OCI-LY1 (cell line): ENCODE data around the gene FGF11.
"Not testable (repeated sequence)": the region's sequence is repeated elsewhere in the genome, so short reads cannot be mapped to it uniquely, and the experiment has no call there.

Source experiments
- H2AFZ ChIP-seq: fragments of 200-600 bp; sonication (generic), shearing (Covaris generic); 2 replicates; pipeline ENCODE4 v1.6.0; 2014; ENCODE audit warnings: antibody characterized with exemption, mild to moderate bottlenecking, low read length
- H3F3A ChIP-seq: fragments of 200-600 bp; sonication (generic), shearing (Covaris generic); 2 replicates; pipeline ENCODE4 v1.6.0; 2014; ENCODE audit warnings: mild to moderate bottlenecking, antibody characterized with exemption, low read length, moderate library complexity; ENCODE audit not compliant: insufficient read depth
- H3K27ac ChIP-seq: fragments of 200-600 bp; sonication (generic); 2 replicates; pipeline ENCODE4 v1.5.1; 2014; ENCODE audit warnings: low read length, mixed run types, mild to moderate bottlenecking, low read depth; ENCODE audit not compliant: poor library complexity, severe bottlenecking
- H3K27me3 ChIP-seq: fragments of 200-600 bp; sonication (generic); 2 replicates; pipeline ENCODE4 v1.6.0; 2014; ENCODE audit warnings: antibody characterized with exemption, mild to moderate bottlenecking, low read length, moderate library complexity; ENCODE audit not compliant: insufficient read depth
- H3K36me3 ChIP-seq: fragments of 200-600 bp; sonication (generic); 2 replicates; pipeline ENCODE4 v1.6.1; 2014; ENCODE audit warnings: mild to moderate bottlenecking, antibody characterized with exemption, low read length, moderate library complexity, mixed read lengths; ENCODE audit not compliant: insufficient read depth
- H3K4me1 ChIP-seq: fragments of 200-600 bp; sonication (generic); 2 replicates; pipeline ENCODE4 v1.5.1; 2014; ENCODE audit warnings: mild to moderate bottlenecking, low read length, moderate library complexity; ENCODE audit not compliant: insufficient read depth, severe bottlenecking
- H3K4me2 ChIP-seq: fragments of 200-600 bp; sonication (generic), shearing (Covaris generic); 2 replicates; pipeline ENCODE4 v1.6.1; 2014; ENCODE audit warnings: low read length
- H3K4me3 ChIP-seq: fragments of 200-600 bp; sonication (generic); 2 replicates; pipeline ENCODE4 v1.5.1; 2014; ENCODE audit warnings: low read length, low read depth, mild to moderate bottlenecking, mixed read lengths; ENCODE audit not compliant: poor library complexity, severe bottlenecking
- H3K79me2 ChIP-seq: fragments of 200-600 bp; shearing (Covaris generic); 2 replicates; pipeline ENCODE4 v1.6.1; 2016; ENCODE audit warnings: mixed run types, low read length, mixed read lengths; ENCODE audit not compliant: insufficient read depth
- H3K9ac ChIP-seq: fragments of 200-600 bp; sonication (generic), shearing (Covaris generic); 2 replicates; pipeline ENCODE4 v1.6.1; 2014; ENCODE audit warnings: mild to moderate bottlenecking, low read length, mixed read lengths
- H3K9me2 ChIP-seq: fragments of 200-600 bp; sonication (generic), shearing (Covaris generic); 2 replicates; pipeline ENCODE4 v1.6.1; 2014; ENCODE audit warnings: low read depth, mild to moderate bottlenecking, low read length, mixed read lengths
- H3K9me3 ChIP-seq: fragments of 200-600 bp; shearing (Covaris generic); 2 replicates; pipeline ENCODE4 v1.6.1; 2014; ENCODE audit warnings: low read length, mixed read lengths
- H4K20me1 ChIP-seq: fragments of 200-600 bp; sonication (generic), shearing (Covaris generic); 2 replicates; pipeline ENCODE4 v1.6.0; 2016; ENCODE audit warnings: mild to moderate bottlenecking, low read length; ENCODE audit not compliant: insufficient read depth
- EZH2 ChIP-seq: fragments of 200-600 bp; sonication (generic), shearing (Covaris generic); IDR thresholded peaks from 2 replicates; pipeline ENCODE4 v1.8.0; 2017; ENCODE audit warnings: borderline replicate concordance, mixed run types, mild to moderate bottlenecking, antibody characterized with exemption, low read length, moderate library complexity, mixed read lengths
- TF ChIP-seq, protein P1 (sequence below): fragments of 200-600 bp; sonication (generic), shearing (Covaris generic); IDR thresholded peaks from 2 replicates; pipeline ENCODE4 v1.5.1; 2017; ENCODE audit warnings: mild to moderate bottlenecking, antibody characterized with exemption, low read length, moderate library complexity, mixed read lengths

Gene FGF11

GRCh38 chr17:7471729-7472128, 32.4 kb downstream of the FGF11 start:
- Histone ChIP-seq H4K20me1 (no peaks in the 10 kb centered on the region), H3F3A (no peaks in the 10 kb centered on the region), H3K79me2 (peaks cover 12% of the 10 kb centered on the region), H3K4me3 (no peak overlapping the region), H2AFZ (no peak overlapping the region), H3K27ac (peak overlapping the region; percentile 59), H3K4me2 (no peak overlapping the region), H3K27me3 (no peaks in the 10 kb centered on the region), H3K9me3 (no peaks in the 10 kb centered on the region), H3K4me1 (peaks cover 27% of the 10 kb centered on the region), H3K9me2 (no peaks in the 10 kb centered on the region), H3K9ac (no peak overlapping the region), H3K36me3 (peaks cover 5% of the 10 kb centered on the region; the same call in 1 of the 2 replicates)
- TF ChIP-seq EZH2, result no peak
- TF ChIP-seq, protein P1, sequence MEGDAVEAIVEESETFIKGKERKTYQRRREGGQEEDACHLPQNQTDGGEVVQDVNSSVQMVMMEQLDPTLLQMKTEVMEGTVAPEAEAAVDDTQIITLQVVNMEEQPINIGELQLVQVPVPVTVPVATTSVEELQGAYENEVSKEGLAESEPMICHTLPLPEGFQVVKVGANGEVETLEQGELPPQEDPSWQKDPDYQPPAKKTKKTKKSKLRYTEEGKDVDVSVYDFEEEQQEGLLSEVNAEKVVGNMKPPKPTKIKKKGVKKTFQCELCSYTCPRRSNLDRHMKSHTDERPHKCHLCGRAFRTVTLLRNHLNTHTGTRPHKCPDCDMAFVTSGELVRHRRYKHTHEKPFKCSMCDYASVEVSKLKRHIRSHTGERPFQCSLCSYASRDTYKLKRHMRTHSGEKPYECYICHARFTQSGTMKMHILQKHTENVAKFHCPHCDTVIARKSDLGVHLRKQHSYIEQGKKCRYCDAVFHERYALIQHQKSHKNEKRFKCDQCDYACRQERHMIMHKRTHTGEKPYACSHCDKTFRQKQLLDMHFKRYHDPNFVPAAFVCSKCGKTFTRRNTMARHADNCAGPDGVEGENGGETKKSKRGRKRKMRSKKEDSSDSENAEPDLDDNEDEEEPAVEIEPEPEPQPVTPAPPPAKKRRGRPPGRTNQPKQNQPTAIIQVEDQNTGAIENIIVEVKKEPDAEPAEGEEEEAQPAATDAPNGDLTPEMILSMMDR, result no peak

GRCh38 chr17:7474767-7475166, 35.5 kb downstream of the FGF11 start:
- H3K9me3 ChIP-seq, H3K27me3 ChIP-seq, H3K9me2 ChIP-seq, H3K4me3 ChIP-seq, H3K9ac ChIP-seq, H2AFZ ChIP-seq, H3K27ac ChIP-seq, H3K4me2 ChIP-seq, H4K20me1 ChIP-seq, H3F3A ChIP-seq, H3K36me3 ChIP-seq: not testable (repeated sequence)
- Histone ChIP-seq H3K79me2 (peaks cover 12% of the 10 kb centered on the region), H3K4me1 (peaks cover 31% of the 10 kb centered on the region)

- Histone ChIP-seq H3F3A (no peaks in the 10 kb centered on the region), H3K4me1 (peaks cover 42% of the 10 kb centered on the region), H3K4me2 (no peak overlapping the region), H3K9me3 (no peaks in the 10 kb centered on the region), H2AFZ (no peak overlapping the region), H3K27ac (peak overlapping the region; percentile 77), H3K9me2 (no peaks in the 10 kb centered on the region), H3K27me3 (no peaks in the 10 kb centered on the region), H3K4me3 (no peak overlapping the region), H4K20me1 (no peaks in the 10 kb centered on the region), H3K36me3 (no peaks in the 10 kb centered on the region), H3K79me2 (peaks cover 12% of the 10 kb centered on the region), H3K9ac (no peak overlapping the region; the same call in 1 of the 2 replicates)
- TF ChIP-seq EZH2, result no peak
These were observed 36.6 kb downstream of the FGF11 start for GRCh38 chr17:7475764-7476422.

- Histone ChIP-seq H3K27ac (peak overlapping the region; percentile 77), H3K9me2 (no peaks in the 10 kb centered on the region), H3K36me3 (no peaks in the 10 kb centered on the region), H3K9ac (peak overlapping the region; percentile 14; the same call in 1 of the 2 replicates), H3K4me1 (peaks cover 44% of the 10 kb centered on the region), H3K79me2 (peaks cover 12% of the 10 kb centered on the region), H4K20me1 (no peaks in the 10 kb centered on the region), H3F3A (no peaks in the 10 kb centered on the region), H3K9me3 (no peaks in the 10 kb centered on the region), H3K4me3 (peak overlapping the region; percentile 76), H2AFZ (no peak overlapping the region), H3K27me3 (no peaks in the 10 kb centered on the region), H3K4me2 (peak overlapping the region; percentile 69; the same call in 1 of the 2 replicates)
- TF ChIP-seq, protein P1, result no peak
- TF ChIP-seq EZH2, result no peak
These were observed 37.2 kb downstream of the FGF11 start for GRCh38 chr17:7476494-7476893.
